ENCODE measurements around the gene TBCD.
"Not testable (repeated sequence)": the region's sequence is repeated elsewhere in the genome, so short reads cannot be mapped to it uniquely, and the experiment has no call there.

Gene TBCD

DNA sequence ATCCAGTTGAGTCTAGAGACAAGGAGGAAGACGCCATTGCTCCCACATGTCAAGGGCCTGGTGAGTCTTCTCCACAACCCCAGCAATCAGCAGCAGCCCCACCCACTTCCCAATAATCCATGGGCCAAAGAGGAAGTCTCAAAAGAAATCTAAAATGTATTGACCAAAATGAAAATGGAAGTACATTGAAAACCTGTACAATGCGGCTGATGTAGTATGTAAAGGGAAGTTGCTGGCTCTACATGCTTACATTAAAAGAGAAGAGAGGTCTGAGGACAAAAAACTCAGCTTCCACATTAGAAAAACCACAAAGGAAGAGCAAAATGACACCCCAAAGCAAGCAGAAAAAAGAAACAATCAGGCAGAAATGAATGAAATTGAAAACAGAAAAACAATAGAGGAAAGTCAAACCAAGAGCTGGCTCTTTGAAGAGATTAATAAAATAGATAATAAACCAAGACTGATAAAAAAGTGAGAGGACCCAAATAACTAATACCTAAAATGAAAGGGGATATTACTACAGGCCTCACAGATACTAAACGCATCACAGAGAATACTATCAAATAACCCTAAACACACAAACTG lies 227.0 kb downstream of the TBCD start:
- DNase-seq: no peak

DNA sequence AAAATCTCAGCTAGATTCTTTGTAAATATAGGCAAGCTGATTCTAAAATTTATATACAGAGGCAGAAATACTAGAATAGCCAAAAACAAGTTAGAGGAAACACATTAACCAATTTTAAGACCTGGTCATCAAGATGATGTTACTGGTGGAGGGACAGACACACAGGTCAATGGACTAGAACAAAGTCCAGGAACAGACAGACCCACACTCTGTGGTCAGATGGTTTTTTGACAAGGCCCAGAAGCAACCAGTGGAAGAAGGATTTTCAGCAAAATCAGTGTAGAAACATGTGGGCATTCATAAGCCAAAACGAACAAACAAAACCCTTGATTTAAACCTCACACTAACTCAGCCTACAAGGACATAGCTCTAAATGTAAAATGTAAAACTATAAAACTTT lies 227.9 kb downstream of the TBCD start:
- DNase-seq: no peak

DNA sequence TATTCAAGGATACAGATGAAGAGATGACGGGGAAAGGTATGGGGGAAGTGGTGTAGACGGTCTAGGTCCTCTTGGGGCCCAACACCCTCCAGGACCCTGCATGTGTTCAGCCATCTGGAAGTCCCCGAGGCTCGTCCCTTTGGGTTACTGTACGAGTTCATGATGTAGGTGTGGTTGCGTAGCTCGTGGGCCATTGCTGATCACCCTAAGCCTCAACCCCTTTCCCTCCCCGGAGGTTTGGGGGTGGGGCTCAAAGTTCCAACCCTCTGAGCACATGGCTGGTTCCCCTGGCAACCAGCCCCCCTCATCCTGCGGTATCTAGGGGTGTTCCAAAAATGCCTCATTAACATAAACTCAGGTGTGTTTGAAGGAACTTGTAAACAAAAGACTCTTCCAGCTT lies 228.8 kb downstream of the TBCD start:
- DNase-seq: no peak

DNA sequence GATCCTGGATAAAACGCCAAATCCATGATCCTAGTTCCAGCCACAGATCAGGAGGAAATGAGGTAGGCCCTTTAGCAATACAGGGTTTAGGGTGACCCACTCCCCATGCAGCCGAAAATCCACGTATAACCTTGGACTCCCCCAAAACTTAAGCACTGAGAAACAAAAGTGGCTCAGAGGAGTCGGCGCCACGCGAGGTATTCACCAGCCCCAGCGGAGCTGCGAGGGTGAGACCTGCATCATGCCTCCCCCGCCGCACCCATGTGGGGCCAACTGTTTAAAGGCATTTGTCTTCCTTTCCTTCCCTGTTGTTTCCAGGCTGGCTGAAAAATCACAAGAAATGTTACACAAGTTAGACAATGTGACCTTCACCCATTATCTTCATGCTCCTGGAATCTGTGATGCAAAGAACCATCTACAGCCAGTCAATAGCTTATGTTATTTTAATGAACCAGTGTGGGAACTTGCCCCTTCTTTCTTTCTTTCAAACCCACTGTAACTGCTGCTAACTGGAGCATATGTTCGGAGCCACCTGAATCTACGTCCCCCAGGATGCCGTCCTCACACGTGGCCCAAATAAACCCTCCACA lies 229.4 kb downstream of the TBCD start:
- no peak for DNase-seq

DNA sequence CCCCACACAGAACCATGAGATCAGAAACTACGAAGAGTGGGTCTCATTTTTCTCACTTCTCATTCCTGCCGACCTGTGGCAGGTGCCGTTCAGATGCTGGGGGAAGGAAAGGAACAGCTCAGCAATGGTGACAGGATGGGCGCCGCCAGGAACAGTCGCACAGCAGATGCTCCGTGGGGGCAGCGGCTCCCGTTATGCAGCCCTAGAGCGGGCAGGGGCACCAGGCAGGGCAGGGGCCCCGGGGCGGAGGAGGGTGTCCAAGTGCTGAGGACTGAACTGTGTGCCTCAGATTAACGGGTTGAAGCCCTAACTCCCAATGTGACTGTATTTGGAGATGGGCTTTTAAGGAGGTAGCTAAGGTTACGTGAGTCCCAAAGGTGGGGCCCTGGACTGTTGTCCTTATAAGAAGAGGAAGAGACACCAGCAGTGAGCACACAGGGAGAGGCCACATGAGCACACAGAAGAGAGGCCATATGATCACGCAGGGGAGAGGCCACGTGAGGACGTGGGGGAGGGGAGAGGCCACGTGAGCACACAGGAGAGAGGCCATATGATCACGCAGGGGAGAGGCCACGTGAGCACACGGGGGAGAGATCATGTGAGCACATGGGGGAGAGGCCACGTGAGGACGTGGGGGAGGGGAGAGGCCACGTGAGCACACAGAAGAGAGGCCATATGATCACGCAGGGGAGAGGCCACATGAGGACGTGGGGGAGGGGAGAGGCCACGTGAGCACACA lies 231.8 kb downstream of the TBCD start:
- DNase-seq: no peak

DNA sequence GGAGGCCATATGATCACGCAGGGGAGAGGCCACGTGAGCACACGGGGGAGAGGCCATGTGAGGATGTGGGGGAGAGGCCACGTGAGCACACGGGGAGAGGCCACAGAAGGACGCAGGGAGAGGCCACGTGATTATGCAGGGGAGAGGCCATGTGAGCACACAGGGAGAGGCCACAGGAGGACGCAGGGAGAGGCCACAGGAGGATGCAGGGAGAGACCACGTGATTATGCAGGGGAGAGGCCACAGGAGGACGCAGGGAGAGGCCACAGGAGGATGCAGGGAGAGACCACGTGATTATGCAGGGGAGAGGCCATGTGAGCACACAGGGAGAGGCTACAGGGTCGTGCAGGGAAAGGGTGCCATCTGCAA lies 232.4 kb downstream of the TBCD start:
- not testable (repeated sequence) for DNase-seq

DNA sequence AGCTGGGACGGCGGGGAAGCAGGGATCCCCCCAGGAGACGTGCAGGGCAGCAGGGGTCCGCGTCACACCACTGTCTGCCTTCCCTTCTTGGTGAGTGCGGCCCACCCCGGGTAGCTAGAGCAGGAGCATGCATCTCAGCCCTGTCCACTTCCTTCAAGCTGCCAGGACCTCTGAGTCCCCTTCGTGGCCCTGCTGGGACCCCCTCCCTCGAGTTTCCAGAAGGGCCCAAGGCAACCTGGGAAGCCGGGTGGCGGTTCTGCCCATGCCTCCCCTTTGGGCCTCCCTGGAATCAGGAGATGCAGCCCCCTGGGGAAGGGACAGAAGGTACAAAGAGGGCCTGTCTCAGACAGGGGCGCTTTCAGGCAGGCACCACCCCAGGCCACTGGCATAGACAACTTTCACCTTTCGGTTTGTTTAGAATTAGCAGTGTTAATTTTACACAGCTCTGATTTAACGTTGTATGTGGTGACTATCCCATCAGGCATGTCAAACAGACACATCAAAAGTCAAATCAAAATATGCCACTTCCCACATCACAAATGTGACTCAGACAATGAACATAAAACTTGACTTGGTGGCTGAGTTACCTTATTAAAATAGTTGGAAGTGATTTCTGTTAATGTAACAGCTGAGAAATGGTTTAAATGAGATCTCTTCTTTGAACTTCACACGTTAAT lies 233.0 kb downstream of the TBCD start:
- DNase-seq: no peak

DNA sequence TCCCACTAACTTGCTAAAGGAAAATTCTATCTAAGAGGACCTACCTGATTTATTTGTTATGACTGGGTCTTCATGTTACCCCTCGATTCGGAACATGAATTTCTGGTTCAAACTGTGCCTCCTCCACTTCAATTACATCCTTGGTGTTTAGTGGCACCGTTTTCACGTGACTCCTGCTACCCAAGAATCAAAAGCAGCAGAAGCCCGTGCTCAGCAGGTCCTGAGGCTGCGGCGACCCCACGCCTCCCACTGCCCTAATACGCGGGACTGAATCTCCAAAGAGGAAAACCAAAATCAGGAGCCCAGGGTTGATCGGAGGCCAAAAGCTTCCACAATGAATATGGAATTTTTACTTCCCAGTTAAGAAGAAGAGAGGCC lies 233.6 kb downstream of the TBCD start:
- no peak for DNase-seq

DNA sequence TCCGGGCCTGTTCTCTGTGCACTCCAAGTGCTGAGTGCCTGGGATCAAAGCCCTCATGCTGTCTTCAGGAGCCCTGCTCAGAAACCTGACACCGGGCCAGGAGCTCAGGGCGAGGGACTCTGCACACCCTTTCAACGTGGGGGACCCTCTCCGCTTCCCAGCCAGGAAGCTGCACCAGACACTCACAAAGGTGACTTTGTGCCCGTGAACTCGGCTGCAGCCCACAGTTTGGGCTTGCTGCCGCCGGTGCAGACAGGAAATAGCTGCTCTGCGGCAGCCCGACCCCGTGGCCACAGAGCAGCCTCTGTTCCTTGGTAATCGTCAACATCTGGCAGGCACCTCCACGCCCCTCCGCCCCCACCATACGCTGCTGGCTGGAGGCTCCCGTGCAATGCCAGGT lies 234.1 kb downstream of the TBCD start:
- peak; percentile 87 for DNase-seq

DNA sequence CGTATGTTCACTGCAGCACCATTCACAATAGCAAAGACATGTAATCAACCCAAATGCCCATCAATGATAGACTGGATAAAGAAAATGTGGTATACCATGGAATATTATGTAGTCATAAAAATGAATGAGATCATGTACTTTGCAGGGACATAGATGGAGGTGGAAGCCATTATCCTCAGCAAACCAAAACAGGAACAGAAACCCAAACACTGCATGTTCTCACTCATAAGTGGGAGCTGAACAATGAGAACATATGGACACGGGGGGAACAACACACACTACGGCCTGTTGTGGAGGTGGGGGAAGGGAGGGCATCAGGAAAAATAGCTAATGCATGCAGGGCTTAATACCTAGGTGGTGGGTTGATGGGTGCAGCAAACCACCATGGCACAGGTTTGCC lies 237.2 kb downstream of the TBCD start:
- DNase-seq: not testable (repeated sequence)

DNA sequence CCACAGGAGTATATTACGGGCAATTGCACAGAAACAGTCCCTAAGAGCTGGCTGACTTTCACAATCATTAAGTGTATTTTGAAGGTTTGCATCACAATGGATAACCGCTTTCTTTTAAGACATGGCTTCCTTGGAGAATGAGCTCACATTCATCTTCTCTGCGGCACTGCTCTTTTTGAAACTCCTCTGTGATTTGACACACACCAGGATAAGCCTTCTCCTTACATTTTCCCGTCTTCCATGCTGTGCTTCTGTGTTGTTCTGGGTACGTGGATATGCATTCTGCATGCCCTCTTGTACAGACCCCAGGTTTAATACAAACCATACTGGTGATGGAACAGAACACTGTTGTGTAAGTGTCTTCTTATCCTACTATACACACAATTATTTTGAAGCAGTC lies 238.0 kb downstream of the TBCD start:
- no peak for DNase-seq

DNA sequence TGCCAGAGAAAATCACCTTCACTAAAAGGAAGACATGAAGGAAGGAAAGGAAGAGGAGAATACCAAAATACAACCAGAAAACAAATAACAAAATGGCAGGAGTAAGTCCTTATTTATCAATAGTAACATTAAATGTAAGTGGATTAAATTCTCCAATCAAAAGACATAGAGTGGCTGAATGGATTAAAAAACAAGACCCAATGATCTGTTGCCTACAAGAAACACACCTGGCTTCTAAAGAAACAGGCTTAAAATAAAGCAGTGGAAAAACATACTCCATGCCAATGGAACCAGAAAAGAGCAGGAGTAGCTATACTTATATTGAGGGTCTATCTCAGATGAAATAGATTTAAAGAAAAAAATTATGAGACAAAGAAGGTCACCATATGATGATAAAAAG lies 241.1 kb downstream of the TBCD start:
- DNase-seq: no peak
